Memory B cell (primary cell): ENCODE measurements around the gene ARRB1.
"Not testable (repeated sequence)": the region's sequence is repeated elsewhere in the genome, so short reads cannot be mapped to it uniquely, and the experiment has no call there.

Experiments
- ATAC-seq: fragments of 150-1000 bp; cut with Tn5 transposase; 2 replicates; pipeline ENCODE4 v1.10.0; 2021; ENCODE audit warnings: low read depth, mild to moderate bottlenecking, moderate library complexity
- DNase-seq, 2 donors: peaks; one replicate each; pipeline ENCODE4 v3.0.0; 2022; ENCODE audit warnings: low spot score in 2 of 2
- H3K27ac Mint-ChIP-seq: one replicate; pipeline ENCODE4 v1.8.0; 2022; ENCODE audit warnings: mild to moderate bottlenecking, moderate library complexity, mixed read lengths
- H3K27me3 Mint-ChIP-seq: one replicate; pipeline ENCODE4 v1.8.0; 2022; ENCODE audit warnings: mixed read lengths
- H3K36me3 Mint-ChIP-seq: one replicate; pipeline ENCODE4 v1.8.0; 2022; ENCODE audit warnings: mild to moderate bottlenecking, mixed read lengths
- H3K4me1 Mint-ChIP-seq: one replicate; pipeline ENCODE4 v1.8.0; 2022; ENCODE audit warnings: mixed read lengths
- H3K4me3 Mint-ChIP-seq: one replicate; pipeline ENCODE4 v1.8.0; 2022; ENCODE audit warnings: mild to moderate bottlenecking, moderate library complexity, mixed read lengths
- H3K9me3 Mint-ChIP-seq: one replicate; pipeline ENCODE4 v1.8.0; 2022; ENCODE audit warnings: mixed read lengths

ARRB1 gene

GRCh38 chr11:75279273-75279672 is 72.2 kb downstream of the ARRB1 start:
- H3K9me3 Mint-ChIP-seq: no peaks in the 10 kb centered on the region
- no peaks in the 10 kb centered on the region for H3K27me3 Mint-ChIP-seq
- H3K36me3 Mint-ChIP-seq: peaks cover 3% of the 10 kb centered on the region
- H3K4me1 Mint-ChIP-seq: peaks cover 17% of the 10 kb centered on the region
- DNase-seq (no peak), ATAC-seq (no peak)
- H3K4me3 Mint-ChIP-seq: no peak overlapping the region
- H3K27ac Mint-ChIP-seq: no peak overlapping the region

GRCh38 chr11:75277991-75278790 is 73.3 kb downstream of the ARRB1 start:
- H3K9me3 Mint-ChIP-seq: no peaks in the 10 kb centered on the region
- ATAC-seq (no peak), DNase-seq (no peak)
- H3K4me1 Mint-ChIP-seq: peaks cover 17% of the 10 kb centered on the region
- H3K36me3 Mint-ChIP-seq: peaks cover 3% of the 10 kb centered on the region
- H3K4me3 Mint-ChIP-seq: no peak overlapping the region
- H3K27ac Mint-ChIP-seq: no peak overlapping the region
- no peaks in the 10 kb centered on the region for H3K27me3 Mint-ChIP-seq

GRCh38 chr11:75277211-75277805 is 74.2 kb downstream of the ARRB1 start:
- Mint-ChIP-seq H3K4me1 (peaks cover 19% of the 10 kb centered on the region), H3K36me3 (peaks cover 3% of the 10 kb centered on the region), H3K27ac (no peak overlapping the region)

GRCh38 chr11:75276686-75277085 is 74.8 kb downstream of the ARRB1 start:
- Mint-ChIP-seq H3K4me3 (no peak overlapping the region), H3K27ac (peak overlapping the region; percentile 91), H3K9me3 (no peaks in the 10 kb centered on the region), H3K27me3 (no peaks in the 10 kb centered on the region), H3K4me1 (peaks cover 20% of the 10 kb centered on the region), H3K36me3 (peaks cover 3% of the 10 kb centered on the region)
- ATAC-seq: no peak
- no peak for DNase-seq

More at GRCh38 chr11:75277211-75277805, 74.2 kb downstream of the ARRB1 start:
- ATAC-seq (no peak), DNase-seq (no peak)
- H3K27me3 Mint-ChIP-seq: no peaks in the 10 kb centered on the region
- no peaks in the 10 kb centered on the region for H3K9me3 Mint-ChIP-seq
- H3K4me3 Mint-ChIP-seq: no peak overlapping the region

GRCh38 chr11:75276186-75276585 is 75.3 kb downstream of the ARRB1 start:
- DNase-seq (no peak), ATAC-seq (no peak)
- H3K27me3 Mint-ChIP-seq: no peaks in the 10 kb centered on the region
- H3K4me1 Mint-ChIP-seq: peaks cover 24% of the 10 kb centered on the region
- peaks cover 3% of the 10 kb centered on the region for H3K36me3 Mint-ChIP-seq
- no peak overlapping the region for H3K4me3 Mint-ChIP-seq
- H3K27ac Mint-ChIP-seq: peak overlapping the region; percentile 91
- H3K9me3 Mint-ChIP-seq: no peaks in the 10 kb centered on the region

- ATAC-seq: peak; percentile 89
- DNase-seq: peak; percentile 37 to 45
- Mint-ChIP-seq H3K4me1 (peaks cover 24% of the 10 kb centered on the region), H3K9me3 (no peaks in the 10 kb centered on the region), H3K36me3 (peaks cover 3% of the 10 kb centered on the region), H3K27ac (peak overlapping the region; percentile 91), H3K4me3 (peak overlapping the region; percentile 80), H3K27me3 (no peaks in the 10 kb centered on the region)
Measured at GRCh38 chr11:75275581-75275980, 75.9 kb downstream of the ARRB1 start.

GRCh38 chr11:75274716-75275115 is 76.7 kb downstream of the ARRB1 start:
- not testable (repeated sequence) for H3K27me3 Mint-ChIP-seq, DNase-seq, H3K4me3 Mint-ChIP-seq, H3K36me3 Mint-ChIP-seq, H3K27ac Mint-ChIP-seq, ATAC-seq, H3K9me3 Mint-ChIP-seq
- peaks cover 24% of the 10 kb centered on the region for H3K4me1 Mint-ChIP-seq

GRCh38 chr11:75273411-75274391 is 77.8 kb downstream of the ARRB1 start:
- H3K27me3 Mint-ChIP-seq: no peaks in the 10 kb centered on the region
- no peak overlapping the region for H3K27ac Mint-ChIP-seq
- H3K36me3 Mint-ChIP-seq: peaks cover 3% of the 10 kb centered on the region
- no peaks in the 10 kb centered on the region for H3K9me3 Mint-ChIP-seq
- H3K4me1 Mint-ChIP-seq: peaks cover 24% of the 10 kb centered on the region
- no peak for DNase-seq
- peak overlapping the region; percentile 29 for H3K4me3 Mint-ChIP-seq
- ATAC-seq: no peak

- ATAC-seq (no peak), DNase-seq (no peak)
- Mint-ChIP-seq H3K27ac (no peak overlapping the region), H3K4me3 (peak overlapping the region; percentile 38), H3K9me3 (no peaks in the 10 kb centered on the region), H3K36me3 (peaks cover 3% of the 10 kb centered on the region), H3K27me3 (no peaks in the 10 kb centered on the region), H3K4me1 (peaks cover 24% of the 10 kb centered on the region)
Measured at GRCh38 chr11:75272821-75273301, 78.6 kb downstream of the ARRB1 start.

- Mint-ChIP-seq H3K27ac (no peak overlapping the region), H3K4me1 (peaks cover 23% of the 10 kb centered on the region), H3K27me3 (no peaks in the 10 kb centered on the region), H3K36me3 (peaks cover under 1% of the 10 kb centered on the region), H3K4me3 (no peak overlapping the region), H3K9me3 (no peaks in the 10 kb centered on the region)
- DNase-seq (no peak), ATAC-seq (no peak)
Measured at GRCh38 chr11:75272391-75272790, 79.1 kb downstream of the ARRB1 start.

GRCh38 chr11:75271730-75272129 is 79.7 kb downstream of the ARRB1 start:
- no peak for ATAC-seq
- Mint-ChIP-seq H3K4me3 (no peak overlapping the region), H3K9me3 (no peaks in the 10 kb centered on the region), H3K27ac (peak overlapping the region; percentile 62), H3K4me1 (peaks cover 23% of the 10 kb centered on the region), H3K27me3 (no peaks in the 10 kb centered on the region), H3K36me3 (no peaks in the 10 kb centered on the region)
- DNase-seq: no peak

GRCh38 chr11:75270896-75271418 is 80.5 kb downstream of the ARRB1 start:
- Mint-ChIP-seq H3K27ac (no peak overlapping the region), H3K4me1 (peaks cover 20% of the 10 kb centered on the region), H3K9me3 (no peaks in the 10 kb centered on the region), H3K4me3 (no peak overlapping the region), H3K36me3 (no peaks in the 10 kb centered on the region), H3K27me3 (no peaks in the 10 kb centered on the region)
- ATAC-seq (peak; percentile 16), DNase-seq (no peak)

- ATAC-seq: no peak
- Mint-ChIP-seq H3K36me3 (no peaks in the 10 kb centered on the region), H3K27ac (no peak overlapping the region), H3K4me3 (no peak overlapping the region), H3K9me3 (no peaks in the 10 kb centered on the region), H3K27me3 (no peaks in the 10 kb centered on the region), H3K4me1 (peaks cover 17% of the 10 kb centered on the region)
- DNase-seq: no peak
Measured at GRCh38 chr11:75269896-75270295, 81.6 kb downstream of the ARRB1 start.

- no peak for ATAC-seq
Measured at GRCh38 chr11:75269367-75269660, 82.1 kb downstream of the ARRB1 start.

More at GRCh38 chr11:75269367-75269660, 82.1 kb downstream of the ARRB1 start:
- Mint-ChIP-seq H3K27me3 (no peaks in the 10 kb centered on the region), H3K27ac (no peak overlapping the region), H3K36me3 (no peaks in the 10 kb centered on the region), H3K9me3 (no peaks in the 10 kb centered on the region), H3K4me3 (no peak overlapping the region), H3K4me1 (peaks cover 23% of the 10 kb centered on the region)
- DNase-seq: no peak
